ENCODE measurements around the gene CCDC192.

The CCDC192 gene

GRCh38 chr5:127851964-127852363 lies 148.8 kb downstream of the CCDC192 start:
- DNase-seq = no peak

- DNase-seq = no peak
These were observed 151.3 kb downstream of the CCDC192 start for GRCh38 chr5:127854520-127854919.

GRCh38 chr5:127856292-127856691 lies 153.1 kb downstream of the CCDC192 start:
- DNase-seq = no peak

- no peak for DNase-seq
These were observed 155.1 kb downstream of the CCDC192 start for GRCh38 chr5:127858116-127858784.

GRCh38 chr5:127860291-127860690 lies 157.1 kb downstream of the CCDC192 start:
- DNase-seq = no peak

- DNase-seq = no peak
These were observed 160.0 kb downstream of the CCDC192 start for GRCh38 chr5:127863161-127863560.

GRCh38 chr5:127863610-127864395 lies 160.6 kb downstream of the CCDC192 start:
- no peak for DNase-seq

- DNase-seq = no peak
These were observed 161.3 kb downstream of the CCDC192 start for GRCh38 chr5:127864511-127864910.

- DNase-seq = no peak
These were observed 162.1 kb downstream of the CCDC192 start for GRCh38 chr5:127865273-127865672.

- DNase-seq = no peak
These were observed 164.0 kb downstream of the CCDC192 start for GRCh38 chr5:127867022-127867783.

- no peak for DNase-seq
These were observed 167.7 kb downstream of the CCDC192 start for GRCh38 chr5:127870914-127871313.

- DNase-seq = no peak
These were observed 168.4 kb downstream of the CCDC192 start for GRCh38 chr5:127871503-127872153.

- no peak for DNase-seq
These were observed 169.3 kb downstream of the CCDC192 start for GRCh38 chr5:127872494-127872893.

GRCh38 chr5:127875235-127876021 lies 172.2 kb downstream of the CCDC192 start:
- no peak for DNase-seq

GRCh38 chr5:127876384-127876783 lies 173.2 kb downstream of the CCDC192 start:
- no peak for DNase-seq

GRCh38 chr5:127878174-127878750 lies 175.1 kb downstream of the CCDC192 start:
- no peak for DNase-seq

- no peak for DNase-seq
These were observed 181.2 kb downstream of the CCDC192 start for GRCh38 chr5:127884416-127884815.

GRCh38 chr5:127885176-127885575 lies 182.0 kb downstream of the CCDC192 start:
- no peak for DNase-seq

GRCh38 chr5:127886081-127886480 lies 182.9 kb downstream of the CCDC192 start:
- DNase-seq = no peak

GRCh38 chr5:127887282-127887681 lies 184.1 kb downstream of the CCDC192 start:
- DNase-seq = no peak

GRCh38 chr5:127891942-127892341 lies 188.8 kb downstream of the CCDC192 start:
- no peak for DNase-seq
